Measurements from ENCODE around the gene NSL1.

DNA sequence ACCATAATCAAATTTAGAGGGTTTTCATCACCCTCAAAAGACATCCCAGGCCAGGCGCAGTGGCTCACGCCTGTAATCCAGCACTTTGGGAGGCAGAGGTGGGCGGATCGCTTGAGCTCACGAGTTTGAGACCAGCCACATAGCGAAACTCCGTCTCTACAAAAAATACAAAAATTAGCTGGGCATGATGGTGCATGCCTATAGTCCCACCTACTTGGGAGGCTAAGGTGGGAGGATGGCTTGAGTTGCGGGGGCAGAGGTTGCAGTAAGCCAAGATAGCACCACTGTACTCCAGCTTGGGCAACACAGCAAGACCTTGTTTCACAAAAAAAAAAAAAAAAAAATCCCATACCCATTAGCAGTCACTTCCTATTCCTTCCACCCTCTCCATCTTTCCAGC, 58.5 kb downstream of the NSL1 start:
- no peak for TF ChIP-seq EZH2 (IDR thresholded peaks at IDR 0.05; ENCODE audit: insufficient read depth, poor library complexity, severe bottlenecking)
- TF ChIP-seq EZH2phosphoT487 (IDR thresholded peaks at IDR 0.05; ENCODE audit: insufficient read depth, low read depth): no peak

Data from GM23248 (cell line).